Neural cell (in vitro differentiated cells): ENCODE data around the gene HMGCS2. TPM values are rescaled to one million over a fixed set of nuclear protein-coding genes. Genes with fewer than 3 reads are reported as not detected.

Source experiments
- H2AFZ ChIP-seq: fragments of 200-600, 300-800 bp; sonication (generic), shearing (Covaris generic); 2 replicates; pipeline ENCODE4 v1.6.0; 2014; ENCODE audit warnings: low read depth, mild to moderate bottlenecking, antibody characterized with exemption, low read length, moderate library complexity
- H3F3A ChIP-seq: fragments of 200-600 bp; shearing (Covaris generic); 2 replicates; pipeline ENCODE4 v1.6.1; 2016; ENCODE audit warnings: mild to moderate bottlenecking, moderate library complexity, mixed read lengths, antibody characterized with exemption, low read length; ENCODE audit not compliant: insufficient read depth, poor library complexity, severe bottlenecking
- H3K27ac ChIP-seq: fragments of 200-600, 300-800 bp; sonication (generic), shearing (Covaris generic); 2 replicates; pipeline ENCODE4 v1.5.1; 2014; ENCODE audit warnings: mild to moderate bottlenecking, low read length, moderate library complexity
- H3K27me3 ChIP-seq: fragments of 300-800, 200-600 bp; sonication (generic), shearing (Covaris generic); 2 replicates; pipeline ENCODE4 v1.6.0; 2014; ENCODE audit warnings: mild to moderate bottlenecking, low read depth, low read length, moderate library complexity; ENCODE audit not compliant: insufficient read depth
- H3K36me3 ChIP-seq: fragments of 300-800, 200-600 bp; sonication (generic), shearing (Covaris generic); 2 replicates; pipeline ENCODE4 v1.5.1; 2014; ENCODE audit warnings: mild to moderate bottlenecking, antibody characterized with exemption, low read length, moderate library complexity; ENCODE audit not compliant: insufficient read depth
- H3K4me2 ChIP-seq: fragments of 300-800, 200-600 bp; sonication (generic), shearing (Covaris generic); 2 replicates; pipeline ENCODE4 v1.6.0; 2014; ENCODE audit warnings: mild to moderate bottlenecking, low read length
- H3K4me3 ChIP-seq: fragments of 300-800, 200-600 bp; sonication (generic), shearing (Covaris generic); 2 replicates; pipeline ENCODE4 v1.5.1; 2014; ENCODE audit warnings: mild to moderate bottlenecking, low read length, moderate library complexity
- H3K79me2 ChIP-seq: fragments of 200-600 bp; shearing (Covaris generic); replicated peaks from 2 replicates; pipeline ENCODE4 v1.6.0; 2014; ENCODE audit warnings: mild to moderate bottlenecking, low read length, moderate library complexity; ENCODE audit not compliant: insufficient read depth
- H3K9ac ChIP-seq: fragments of 300-800, 200-600 bp; sonication (generic), shearing (Covaris generic); 2 replicates; pipeline ENCODE4 v1.6.1; 2016; ENCODE audit warnings: mild to moderate bottlenecking, low read length, mixed read lengths
- H3K9me2 ChIP-seq: fragments of 200-600 bp; shearing (Covaris generic); 2 replicates; pipeline ENCODE4 v1.6.1; 2016; ENCODE audit warnings: mild to moderate bottlenecking, low read length, mixed read lengths; ENCODE audit not compliant: insufficient read depth
- H3K9me3 ChIP-seq: fragments of 200-600, 300-800 bp; sonication (generic), shearing (Covaris generic); 2 replicates; pipeline ENCODE4 v1.6.1; 2016; ENCODE audit warnings: mild to moderate bottlenecking, mixed run types, low read length, moderate library complexity, mixed read lengths
- H4K20me1 ChIP-seq: fragments of 200-600 bp; shearing (Covaris generic); 2 replicates; pipeline ENCODE4 v1.6.1; 2016; ENCODE audit warnings: mild to moderate bottlenecking, mixed run types; ENCODE audit not compliant: insufficient read depth
- EP300 ChIP-seq: fragments of 450-650 bp; conservative IDR thresholded peaks from 2 replicates; pipeline ENCODE4 v1.6.1; 2014; ENCODE audit warnings: antibody characterized with exemption, mild to moderate bottlenecking, moderate library complexity; ENCODE audit not compliant: poor library complexity, severe bottlenecking
- EZH2 ChIP-seq: fragments of 200-600, 300-800 bp; shearing (Covaris generic), sonication (generic); IDR thresholded peaks from 2 replicates; pipeline ENCODE4 v1.6.1; 2014; ENCODE audit warnings: antibody characterized with exemption, low read length, borderline replicate concordance, mild to moderate bottlenecking; ENCODE audit not compliant: insufficient read depth, poor library complexity, severe bottlenecking
- MXI1 ChIP-seq: fragments of 450-650 bp; conservative IDR thresholded peaks from 2 replicates; pipeline ENCODE4 v1.6.1; 2014; ENCODE audit warnings: antibody characterized with exemption, mild to moderate bottlenecking; ENCODE audit not compliant: poor library complexity, severe bottlenecking
- POLR2AphosphoS5 ChIP-seq: IDR thresholded peaks from 2 replicates; pipeline ENCODE4 v1.6.1; 2012
- RAD21 ChIP-seq: fragments of 450-650 bp; conservative IDR thresholded peaks from 2 replicates; pipeline ENCODE4 v1.6.1; 2014; ENCODE audit warnings: antibody characterized with exemption, mild to moderate bottlenecking, moderate library complexity
- SMC3 ChIP-seq: fragments of 450-650 bp; conservative IDR thresholded peaks from 2 replicates; pipeline ENCODE4 v1.6.1; 2014; ENCODE audit warnings: antibody characterized with exemption, mild to moderate bottlenecking, moderate library complexity; ENCODE audit not compliant: poor library complexity
- TAF1 ChIP-seq: IDR thresholded peaks from 2 replicates; pipeline ENCODE4 v1.6.1; 2012; ENCODE audit warnings: low read depth
- polyA plus RNA-seq: library from polyadenylated mRNA; depleted of rRNA; stranded (reverse); fragments of >200 nt; gene quantifications from 2 replicates; pipeline ENCODE4 v1.2.3, GENCODE V29; 2014
- TF ChIP-seq, protein P1 (sequence below): IDR thresholded peaks from 2 replicates; pipeline ENCODE4 v1.6.1; 2012; ENCODE audit warnings: borderline replicate concordance
- TF ChIP-seq, protein P2 (sequence below): fragments of 450-650 bp; IDR thresholded peaks from 2 replicates; pipeline ENCODE4 v1.5.1; 2014; ENCODE audit warnings: antibody characterized with exemption, mild to moderate bottlenecking, moderate library complexity; ENCODE audit not compliant: poor library complexity, severe bottlenecking

Gene HMGCS2
- polyA plus RNA-seq, 1 donor from 2014 or later: not detected

DNA sequence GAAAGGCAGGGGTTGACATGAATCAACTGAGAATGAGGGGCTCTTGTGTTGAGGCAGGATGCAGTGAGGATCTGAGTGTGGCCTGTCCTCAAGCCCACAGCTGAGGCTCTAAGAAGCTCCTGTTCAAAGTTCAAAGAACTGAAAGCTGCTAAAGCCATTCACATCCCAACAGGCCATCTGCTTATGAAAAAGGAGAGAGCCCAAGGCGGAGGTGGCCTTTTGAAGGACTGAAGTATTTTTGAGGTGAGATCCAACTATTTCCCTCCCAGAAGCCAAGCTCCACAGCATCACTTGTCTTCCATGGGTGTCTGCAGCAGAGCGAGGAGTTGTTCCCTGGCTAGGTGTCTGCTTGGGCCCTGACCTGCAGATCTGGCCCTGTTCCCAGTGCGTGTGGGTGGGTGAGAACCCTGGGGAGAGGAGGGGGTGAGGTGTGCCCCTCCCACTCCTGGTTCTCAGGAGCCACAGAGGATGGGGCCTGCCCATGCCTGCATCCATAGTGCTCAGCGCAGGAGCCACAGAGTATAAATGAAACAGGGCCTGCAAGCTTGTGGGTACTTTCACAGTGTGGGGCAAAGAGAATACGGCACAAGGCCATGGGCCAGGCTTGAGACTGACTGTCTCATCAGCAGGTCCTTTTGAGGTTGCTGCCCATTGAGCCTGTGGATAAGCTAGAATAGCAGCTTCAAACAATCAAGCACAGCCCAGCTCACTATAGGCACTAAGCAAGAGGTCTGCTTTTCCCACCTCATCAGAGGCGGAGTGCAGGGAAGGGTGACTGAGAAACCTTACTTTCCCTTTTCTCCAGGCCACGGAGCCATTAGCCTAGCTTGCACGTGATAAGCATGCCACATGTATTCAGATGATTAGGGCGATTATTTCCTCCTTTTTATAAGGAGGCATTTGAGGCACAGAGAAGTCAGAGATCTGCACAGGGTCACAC lies 26.8 kb upstream of the HMGCS2 start:
- H3K27me3 ChIP-seq: no peaks in the 10 kb centered on the region
- H3K4me2 ChIP-seq: no peak overlapping the region
- no peaks in the 10 kb centered on the region for H3F3A ChIP-seq

DNA sequence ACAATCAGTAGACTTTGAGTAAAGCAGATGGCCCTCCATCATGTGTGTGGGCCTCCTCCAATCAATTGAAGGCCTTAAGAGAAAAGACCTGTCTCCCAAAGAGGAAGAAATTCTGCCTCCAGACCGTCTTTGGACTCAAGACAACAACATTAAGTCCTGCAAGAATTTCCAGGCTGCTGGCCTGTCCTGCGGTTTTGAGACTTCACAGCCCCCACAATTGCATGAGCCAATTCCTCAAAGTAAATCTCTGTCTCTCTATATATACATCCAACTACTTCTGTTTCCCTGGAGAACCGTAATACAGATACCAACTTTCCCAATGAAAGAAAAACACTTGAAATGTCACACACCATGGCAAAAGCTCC lies 26.2 kb upstream of the HMGCS2 start:
- H2AFZ ChIP-seq: no peak overlapping the region
- H3K9me3 ChIP-seq: no peaks in the 10 kb centered on the region
- TF ChIP-seq, protein P1, sequence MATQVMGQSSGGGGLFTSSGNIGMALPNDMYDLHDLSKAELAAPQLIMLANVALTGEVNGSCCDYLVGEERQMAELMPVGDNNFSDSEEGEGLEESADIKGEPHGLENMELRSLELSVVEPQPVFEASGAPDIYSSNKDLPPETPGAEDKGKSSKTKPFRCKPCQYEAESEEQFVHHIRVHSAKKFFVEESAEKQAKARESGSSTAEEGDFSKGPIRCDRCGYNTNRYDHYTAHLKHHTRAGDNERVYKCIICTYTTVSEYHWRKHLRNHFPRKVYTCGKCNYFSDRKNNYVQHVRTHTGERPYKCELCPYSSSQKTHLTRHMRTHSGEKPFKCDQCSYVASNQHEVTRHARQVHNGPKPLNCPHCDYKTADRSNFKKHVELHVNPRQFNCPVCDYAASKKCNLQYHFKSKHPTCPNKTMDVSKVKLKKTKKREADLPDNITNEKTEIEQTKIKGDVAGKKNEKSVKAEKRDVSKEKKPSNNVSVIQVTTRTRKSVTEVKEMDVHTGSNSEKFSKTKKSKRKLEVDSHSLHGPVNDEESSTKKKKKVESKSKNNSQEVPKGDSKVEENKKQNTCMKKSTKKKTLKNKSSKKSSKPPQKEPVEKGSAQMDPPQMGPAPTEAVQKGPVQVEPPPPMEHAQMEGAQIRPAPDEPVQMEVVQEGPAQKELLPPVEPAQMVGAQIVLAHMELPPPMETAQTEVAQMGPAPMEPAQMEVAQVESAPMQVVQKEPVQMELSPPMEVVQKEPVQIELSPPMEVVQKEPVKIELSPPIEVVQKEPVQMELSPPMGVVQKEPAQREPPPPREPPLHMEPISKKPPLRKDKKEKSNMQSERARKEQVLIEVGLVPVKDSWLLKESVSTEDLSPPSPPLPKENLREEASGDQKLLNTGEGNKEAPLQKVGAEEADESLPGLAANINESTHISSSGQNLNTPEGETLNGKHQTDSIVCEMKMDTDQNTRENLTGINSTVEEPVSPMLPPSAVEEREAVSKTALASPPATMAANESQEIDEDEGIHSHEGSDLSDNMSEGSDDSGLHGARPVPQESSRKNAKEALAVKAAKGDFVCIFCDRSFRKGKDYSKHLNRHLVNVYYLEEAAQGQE: no peak
- no peak for TF ChIP-seq MXI1
- no peak for TF ChIP-seq TAF1
- no peak for TF ChIP-seq EP300
- TF ChIP-seq RAD21: no peak
- no peak for TF ChIP-seq SMC3
- no peak for TF ChIP-seq POLR2AphosphoS5
- TF ChIP-seq, protein P2, sequence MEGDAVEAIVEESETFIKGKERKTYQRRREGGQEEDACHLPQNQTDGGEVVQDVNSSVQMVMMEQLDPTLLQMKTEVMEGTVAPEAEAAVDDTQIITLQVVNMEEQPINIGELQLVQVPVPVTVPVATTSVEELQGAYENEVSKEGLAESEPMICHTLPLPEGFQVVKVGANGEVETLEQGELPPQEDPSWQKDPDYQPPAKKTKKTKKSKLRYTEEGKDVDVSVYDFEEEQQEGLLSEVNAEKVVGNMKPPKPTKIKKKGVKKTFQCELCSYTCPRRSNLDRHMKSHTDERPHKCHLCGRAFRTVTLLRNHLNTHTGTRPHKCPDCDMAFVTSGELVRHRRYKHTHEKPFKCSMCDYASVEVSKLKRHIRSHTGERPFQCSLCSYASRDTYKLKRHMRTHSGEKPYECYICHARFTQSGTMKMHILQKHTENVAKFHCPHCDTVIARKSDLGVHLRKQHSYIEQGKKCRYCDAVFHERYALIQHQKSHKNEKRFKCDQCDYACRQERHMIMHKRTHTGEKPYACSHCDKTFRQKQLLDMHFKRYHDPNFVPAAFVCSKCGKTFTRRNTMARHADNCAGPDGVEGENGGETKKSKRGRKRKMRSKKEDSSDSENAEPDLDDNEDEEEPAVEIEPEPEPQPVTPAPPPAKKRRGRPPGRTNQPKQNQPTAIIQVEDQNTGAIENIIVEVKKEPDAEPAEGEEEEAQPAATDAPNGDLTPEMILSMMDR: no peak
- TF ChIP-seq EZH2: no peak
- no peaks in the 10 kb centered on the region for H3K9me2 ChIP-seq
- H3K4me2 ChIP-seq: no peak overlapping the region
- H3K27ac ChIP-seq: no peak overlapping the region
- no peak overlapping the region for H3K4me3 ChIP-seq
- H3K36me3 ChIP-seq: no peaks in the 10 kb centered on the region
- no peak overlapping the region for H3K9ac ChIP-seq
- H3K79me2 ChIP-seq: no peaks in the 10 kb centered on the region
- H3F3A ChIP-seq: no peaks in the 10 kb centered on the region
- no peaks in the 10 kb centered on the region for H4K20me1 ChIP-seq
- H3K27me3 ChIP-seq: no peaks in the 10 kb centered on the region

More for the DNA sequence above, 26.8 kb upstream of the HMGCS2 start:
- Histone ChIP-seq H3K79me2 (no peaks in the 10 kb centered on the region), H3K9me2 (no peaks in the 10 kb centered on the region), H4K20me1 (no peaks in the 10 kb centered on the region), H2AFZ (no peak overlapping the region), H3K9ac (no peak overlapping the region), H3K9me3 (no peaks in the 10 kb centered on the region), H3K4me3 (no peak overlapping the region), H3K36me3 (no peaks in the 10 kb centered on the region), H3K27ac (no peak overlapping the region)
- TF ChIP-seq EZH2: no peak
- TF ChIP-seq, protein P1: no peak
- no peak for TF ChIP-seq EP300
- TF ChIP-seq SMC3: no peak
- TF ChIP-seq TAF1: no peak
- no peak for TF ChIP-seq MXI1
- TF ChIP-seq POLR2AphosphoS5: no peak
- TF ChIP-seq, protein P2: no peak
- no peak for TF ChIP-seq RAD21
